ENCODE data around the gene NLK.
"Not testable (repeated sequence)": the region's sequence is repeated elsewhere in the genome, so short reads cannot be mapped to it uniquely, and the experiment has no call there.

Gene NLK

DNA sequence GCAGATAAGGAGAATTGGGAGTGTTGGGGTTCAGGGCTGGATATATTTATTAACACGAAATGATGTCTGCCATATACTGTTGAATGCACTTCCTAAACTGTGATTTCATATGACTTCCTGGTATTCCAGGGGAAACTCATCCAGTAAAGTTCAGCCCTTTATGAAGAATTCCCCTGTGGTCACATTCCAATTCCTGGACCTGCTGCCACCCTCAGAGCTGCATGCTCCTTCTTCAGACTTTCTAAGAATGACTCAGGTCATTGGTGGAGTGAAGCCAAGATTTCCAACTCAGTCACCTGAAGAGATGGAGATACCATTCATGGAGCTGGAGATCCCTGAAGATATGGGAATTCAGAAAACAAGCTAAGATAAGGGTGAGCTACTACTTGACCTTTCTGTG is 162.3 kb downstream of the NLK start:
- DNase-seq: no peak

DNA sequence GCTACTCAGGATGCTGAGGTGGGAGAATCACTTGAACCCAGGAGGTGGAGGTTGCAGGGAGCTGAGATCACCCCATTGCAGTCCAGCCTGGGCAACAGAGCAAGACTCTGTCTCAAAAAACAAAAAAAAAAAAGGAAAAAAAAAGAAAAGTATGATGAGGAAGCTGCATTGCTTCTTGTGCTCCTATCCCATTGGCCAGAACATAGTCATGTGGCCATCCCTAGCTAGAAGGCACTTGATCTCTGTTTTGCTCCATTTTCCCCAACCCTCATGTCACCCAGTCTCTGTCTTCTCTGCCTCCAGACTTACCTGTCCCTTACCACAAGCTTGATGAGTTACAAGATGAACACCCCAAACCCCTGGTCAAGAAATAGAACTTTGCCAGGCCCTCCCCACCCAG is 163.8 kb downstream of the NLK start:
- no peak for DNase-seq

GRCh38 chr17:28211811-28212210 is 169.3 kb downstream of the NLK start:
- DNase-seq: no peak

- DNase-seq: not testable (repeated sequence)
These were observed 171.1 kb downstream of the NLK start for GRCh38 chr17:28213578-28213977.

DNA sequence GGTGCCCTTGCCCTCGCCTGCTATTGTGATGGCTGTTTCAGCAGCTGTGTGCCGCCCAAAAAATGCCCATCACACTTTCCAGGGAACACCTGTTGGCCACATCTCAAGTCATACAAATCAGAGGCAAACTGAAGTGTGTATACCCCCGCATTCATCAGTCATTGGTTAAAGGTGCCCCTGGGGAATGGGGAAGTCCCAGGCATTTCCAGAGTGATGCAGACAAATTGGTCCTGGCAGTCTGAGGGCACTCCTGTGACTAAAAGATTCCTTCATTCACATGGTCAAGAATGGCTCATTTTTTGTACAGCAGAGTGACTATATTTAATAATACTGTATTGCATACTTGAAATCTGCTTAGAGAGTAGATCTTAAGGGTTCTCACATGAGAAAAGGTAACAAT is 173.6 kb downstream of the NLK start:
- DNase-seq: no peak

DNA sequence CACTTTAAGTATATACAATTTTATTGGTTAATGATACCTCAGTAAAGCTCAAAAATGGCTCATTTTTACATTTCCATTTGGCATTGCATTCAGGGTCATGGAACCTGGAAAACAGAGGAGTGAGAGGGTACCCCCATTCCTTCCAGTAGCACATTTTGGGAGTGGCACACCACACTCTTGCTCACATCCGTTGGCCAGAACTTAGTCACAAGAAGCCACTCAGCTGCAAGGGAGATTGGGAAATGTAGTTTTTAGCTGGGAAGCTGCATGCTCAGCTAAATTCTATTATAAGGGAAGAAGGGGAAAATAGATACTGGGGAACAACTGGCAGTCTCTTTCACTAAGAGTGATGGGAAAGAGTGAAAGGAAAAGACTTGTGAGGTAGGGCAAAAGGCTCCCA is 174.1 kb downstream of the NLK start:
- DNase-seq: no peak

DNA sequence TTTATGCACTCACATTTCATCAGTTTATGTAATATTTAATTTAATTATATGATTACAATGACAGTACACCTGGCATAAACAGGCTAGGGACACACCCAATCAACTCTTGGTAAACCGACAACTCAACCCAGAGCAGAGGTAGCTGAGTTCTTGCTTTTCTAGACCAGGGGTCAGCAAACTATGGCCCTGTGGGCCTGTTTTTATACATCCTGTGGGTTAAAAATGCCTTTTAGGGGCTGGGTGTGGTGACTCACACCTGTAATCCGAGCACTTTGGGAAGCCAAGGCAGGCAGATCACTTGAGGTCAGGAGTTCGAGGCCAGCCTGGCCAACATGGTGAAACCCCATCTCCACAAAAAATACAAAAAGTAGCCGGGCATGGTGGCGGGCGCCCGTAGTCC is 177.3 kb downstream of the NLK start:
- no peak for DNase-seq

DNA sequence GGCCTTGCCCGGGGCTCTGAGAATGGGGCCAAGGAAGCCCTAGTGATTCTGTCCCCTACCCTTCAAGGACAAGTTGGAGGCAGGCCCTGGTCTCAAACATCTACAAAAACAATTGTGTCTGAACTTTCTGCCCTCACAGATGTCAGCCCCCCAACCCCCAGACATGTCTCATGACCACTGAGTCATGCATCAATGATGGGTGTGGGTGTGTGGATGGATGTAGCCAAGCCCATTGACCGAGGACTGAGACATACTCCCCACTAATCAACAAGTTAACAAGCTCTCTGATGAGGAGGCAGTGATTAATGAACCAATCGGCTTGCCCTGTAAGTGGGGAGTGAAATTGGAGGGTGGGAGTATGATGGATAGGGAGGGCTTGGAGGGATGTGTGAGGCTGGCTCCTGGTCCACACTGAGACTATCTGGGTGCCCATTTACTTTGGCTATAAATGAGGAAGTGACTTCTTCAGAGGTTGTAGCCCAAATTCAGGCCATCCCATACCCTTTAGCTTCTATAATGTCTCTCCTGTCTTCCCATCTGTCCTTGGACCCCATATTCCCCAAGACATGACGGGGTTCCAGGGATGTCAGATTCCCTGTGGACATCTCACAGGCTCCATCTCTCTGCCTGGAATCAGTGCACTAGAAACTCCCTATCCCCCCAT is 179.4 kb downstream of the NLK start:
- no peak for DNase-seq

DNA sequence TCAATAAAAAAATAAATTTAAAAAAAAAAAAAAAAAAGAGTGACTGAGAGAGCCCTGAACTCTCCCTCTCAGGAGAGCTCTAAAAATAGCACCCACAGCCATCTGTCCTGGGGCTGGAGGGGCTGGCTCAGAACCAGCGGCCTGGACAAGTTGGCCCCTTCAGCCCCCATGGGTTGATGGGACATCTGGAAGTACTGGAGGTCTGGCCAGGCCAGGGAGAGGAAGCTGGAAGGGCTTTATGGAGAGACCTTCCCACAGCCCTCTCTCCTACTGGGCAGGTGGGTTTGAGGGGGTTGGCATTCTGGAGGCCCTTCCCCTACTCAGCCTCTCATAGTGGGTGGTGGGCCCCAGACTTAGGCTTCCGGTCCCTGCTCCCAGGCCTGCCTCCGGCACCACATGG is 182.8 kb downstream of the NLK start:
- no peak for DNase-seq

GRCh38 chr17:28225867-28226266 is 183.4 kb downstream of the NLK start:
- no peak for DNase-seq

GRCh38 chr17:28226563-28227315 is 184.3 kb downstream of the NLK start:
- DNase-seq: no peak

DNA sequence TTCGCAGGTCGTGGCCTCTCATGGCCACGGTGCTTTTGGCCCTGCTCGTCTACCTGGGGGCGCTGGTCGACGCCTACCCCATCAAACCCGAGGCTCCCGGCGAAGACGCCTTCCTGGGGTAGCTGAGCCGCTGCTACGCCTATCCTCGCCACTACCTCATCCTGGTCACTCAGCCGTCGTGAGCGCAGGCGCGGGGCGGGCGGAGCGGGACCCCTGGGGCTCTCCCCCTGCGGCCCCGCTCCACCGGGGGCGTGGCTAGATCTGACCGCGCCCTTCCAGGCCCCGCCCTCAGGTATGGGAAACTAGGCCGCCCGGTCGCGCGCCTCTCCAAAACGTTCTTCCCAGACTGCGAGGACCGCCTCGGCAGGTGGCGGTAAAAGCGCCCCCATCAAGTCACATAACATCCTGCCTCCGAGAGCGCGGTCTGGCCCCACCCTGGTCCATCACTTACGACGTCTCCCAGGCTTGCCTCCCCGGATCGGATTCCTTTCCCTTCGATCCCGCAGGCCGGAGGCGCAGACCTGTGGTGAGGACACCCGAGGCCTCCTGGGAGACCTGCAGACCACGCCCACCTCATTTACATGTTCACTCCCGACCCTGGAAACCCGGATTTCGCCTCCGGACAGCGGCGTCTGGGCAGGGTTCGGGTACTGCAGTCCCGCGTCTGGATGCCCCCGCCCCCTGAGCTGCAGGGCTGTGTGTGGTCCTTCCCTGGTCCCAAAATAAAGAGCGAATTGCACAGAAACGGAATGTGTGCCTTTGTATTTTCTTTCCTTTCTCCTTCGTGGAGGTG is 185.0 kb downstream of the NLK start:
- DNase-seq: peak; percentile 87

DNA sequence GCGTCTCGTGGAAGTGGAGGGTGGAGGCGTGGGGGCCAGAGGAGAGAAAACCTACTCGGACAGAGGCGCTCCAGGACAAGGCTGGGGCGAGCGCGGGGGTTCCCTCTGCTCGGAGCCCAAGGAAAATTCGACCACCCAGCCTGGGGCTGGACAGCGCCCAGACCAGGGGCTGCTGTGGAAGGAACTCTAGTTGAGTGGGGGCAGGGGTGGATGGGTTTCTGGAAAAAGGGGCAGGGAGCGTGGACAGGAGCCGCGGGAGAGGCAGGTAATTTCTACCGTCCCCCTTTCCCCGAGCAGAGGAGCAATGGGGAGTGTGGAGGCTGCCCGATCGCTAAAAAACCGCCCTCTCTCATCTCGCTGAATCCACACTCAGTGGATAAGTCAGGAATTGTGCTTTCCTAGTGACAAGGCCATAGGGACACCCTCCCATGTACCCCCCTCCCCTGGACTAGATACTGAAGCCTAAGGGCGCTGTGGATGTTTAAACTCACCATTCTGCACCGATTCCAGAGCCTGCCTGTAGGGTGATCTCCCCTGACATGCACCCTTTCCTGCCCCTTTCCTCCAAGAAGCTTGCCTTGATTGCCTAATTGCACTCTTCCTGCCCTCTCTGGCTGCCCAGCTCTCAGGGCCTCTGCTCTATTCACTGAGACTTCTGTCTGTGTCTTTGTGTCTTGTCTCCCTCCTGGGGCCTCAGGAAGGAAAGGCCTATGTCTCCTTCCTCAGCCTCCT is 185.8 kb downstream of the NLK start:
- DNase-seq: no peak

GRCh38 chr17:28228986-28229729 is 186.7 kb downstream of the NLK start:
- no peak for DNase-seq

GRCh38 chr17:28230011-28230410 is 187.5 kb downstream of the NLK start:
- DNase-seq: no peak

DNA sequence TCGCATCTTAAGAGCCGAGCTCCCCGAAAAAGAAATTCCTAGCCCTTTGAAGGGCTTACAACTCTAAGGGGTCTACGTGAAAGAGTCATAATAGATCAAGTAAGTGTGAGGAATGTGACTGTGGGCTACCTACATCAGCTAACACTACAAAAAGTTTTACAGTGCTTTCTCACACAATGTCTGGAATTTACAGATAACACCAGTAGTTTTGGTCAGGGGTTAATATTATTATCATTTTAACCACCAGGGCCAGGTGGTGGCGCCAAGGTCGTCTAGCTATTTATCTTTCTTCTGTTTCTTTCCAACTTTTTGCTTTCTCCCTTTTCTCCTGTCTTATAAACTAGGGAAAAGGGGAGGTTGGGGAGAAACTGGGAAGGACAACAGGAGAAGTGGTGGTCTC is 188.1 kb downstream of the NLK start:
- DNase-seq: not testable (repeated sequence)

GRCh38 chr17:28231624-28232023 is 189.1 kb downstream of the NLK start:
- DNase-seq: not testable (repeated sequence)

- not testable (repeated sequence) for DNase-seq
These were observed 190.7 kb downstream of the NLK start for GRCh38 chr17:28232966-28233870.

DNA sequence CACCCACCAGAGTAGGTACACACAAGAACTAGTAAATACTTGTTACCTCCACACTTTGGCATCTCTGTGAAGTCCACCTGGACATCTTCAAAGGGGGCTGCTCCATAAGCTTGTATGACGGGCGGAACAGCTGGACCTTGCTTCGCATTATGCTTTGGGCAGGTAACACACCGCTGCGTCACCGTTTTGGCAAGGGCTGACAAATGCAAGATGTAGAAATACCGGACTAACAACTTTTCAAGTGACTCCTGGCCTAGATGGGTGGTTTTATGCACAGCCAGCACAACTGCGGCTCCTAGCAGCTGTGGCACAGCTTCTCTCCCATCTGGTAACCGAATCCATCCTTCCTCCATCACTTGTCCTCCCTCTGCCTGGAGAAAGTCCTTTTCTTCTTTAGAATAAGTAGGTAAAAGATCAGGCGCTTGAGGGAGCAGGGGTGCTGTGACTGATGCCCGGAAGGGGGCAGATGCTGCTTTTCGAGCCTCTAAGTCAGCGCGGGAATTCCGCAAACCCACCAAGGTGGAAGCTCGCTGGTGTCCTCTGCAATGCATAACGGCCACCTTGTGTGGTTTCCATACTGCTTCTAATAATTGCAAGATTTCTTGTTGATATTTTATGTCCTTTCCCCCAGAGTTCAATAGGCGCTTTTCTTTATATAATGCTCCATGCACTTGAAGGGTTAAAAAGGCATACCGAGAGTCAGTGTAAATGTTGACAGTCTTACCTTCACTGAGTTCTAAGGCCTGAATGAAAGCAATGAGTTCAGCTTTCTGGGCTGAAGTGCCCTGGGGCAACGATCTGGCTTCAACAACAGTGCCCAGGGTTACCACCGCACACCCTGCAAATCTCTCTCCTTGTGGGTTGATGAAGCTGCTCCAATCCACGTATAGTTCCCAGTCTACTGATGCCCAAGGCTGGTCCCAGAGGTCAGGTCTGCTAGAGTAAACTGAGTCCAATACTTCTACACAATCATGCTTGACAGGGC is 191.7 kb downstream of the NLK start:
- not testable (repeated sequence) for DNase-seq
